IPS DF 4.7 (cell line): ENCODE data around the gene COLGALT1.

Experiments used
- DNase-seq: peaks from one replicate; pipeline ENCODE4 v3.0.0-alpha.2; 2013; ENCODE audit warnings: low spot score; ENCODE audit errors: extremely low read depth

Gene COLGALT1

GRCh38 chr19:17620696-17621095 is 65.2 kb downstream of the COLGALT1 start:
- no peak for DNase-seq

DNA sequence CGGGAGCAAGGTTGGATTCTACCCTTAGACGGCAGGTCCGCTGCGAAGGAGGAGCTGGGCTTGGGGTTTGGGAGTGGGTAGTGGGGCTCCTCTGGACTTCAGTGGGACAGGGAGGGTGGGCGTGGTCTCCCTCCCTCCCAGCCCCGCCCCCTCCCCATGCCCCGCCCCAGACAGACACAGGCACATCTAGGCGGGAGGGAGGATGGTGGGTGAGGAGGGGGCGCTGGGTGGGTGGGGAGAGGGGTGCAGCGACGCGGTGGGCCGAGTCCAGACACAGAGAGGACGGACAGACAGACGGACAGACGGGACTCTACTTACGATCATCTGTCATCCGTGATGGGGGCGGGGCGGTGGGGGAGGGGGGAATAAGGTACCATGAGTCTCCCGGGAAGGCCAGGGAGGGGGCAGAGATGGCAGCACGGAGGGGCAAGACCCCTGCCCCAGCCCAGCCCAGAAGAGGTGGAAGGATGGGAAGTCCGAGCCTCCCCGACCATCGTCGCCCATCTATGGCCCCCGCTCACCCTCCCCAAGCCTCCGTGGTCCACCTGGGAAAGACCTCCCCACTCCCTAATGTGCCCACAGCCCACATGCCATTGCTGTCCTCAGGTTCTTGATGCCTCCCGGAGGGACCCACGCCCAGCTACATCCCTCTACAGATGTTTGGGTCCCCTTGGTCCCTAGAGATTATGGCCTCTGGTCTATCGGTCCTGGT is 67.9 kb downstream of the COLGALT1 start:
- no peak for DNase-seq

GRCh38 chr19:17624314-17624991 is 69.0 kb downstream of the COLGALT1 start:
- no peak for DNase-seq

GRCh38 chr19:17625043-17625442 is 69.6 kb downstream of the COLGALT1 start:
- DNase-seq: no peak

DNA sequence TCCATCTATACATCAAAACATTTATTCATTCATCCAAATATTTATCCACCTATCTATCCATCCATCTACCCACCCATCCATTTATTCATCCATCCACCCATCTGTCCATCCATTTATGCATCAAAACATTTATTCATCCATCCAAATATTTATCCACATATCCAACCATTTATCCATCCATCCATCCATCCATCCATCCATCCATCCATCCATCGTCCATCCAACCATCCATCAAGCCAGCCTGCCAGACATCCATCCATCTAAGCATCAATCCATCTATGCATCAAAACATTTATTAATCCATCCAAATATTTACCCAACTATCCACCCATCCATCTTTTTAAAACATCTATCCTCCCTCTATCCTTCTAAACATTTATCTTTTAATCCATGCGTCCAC is 70.5 kb downstream of the COLGALT1 start:
- no peak for DNase-seq

DNA sequence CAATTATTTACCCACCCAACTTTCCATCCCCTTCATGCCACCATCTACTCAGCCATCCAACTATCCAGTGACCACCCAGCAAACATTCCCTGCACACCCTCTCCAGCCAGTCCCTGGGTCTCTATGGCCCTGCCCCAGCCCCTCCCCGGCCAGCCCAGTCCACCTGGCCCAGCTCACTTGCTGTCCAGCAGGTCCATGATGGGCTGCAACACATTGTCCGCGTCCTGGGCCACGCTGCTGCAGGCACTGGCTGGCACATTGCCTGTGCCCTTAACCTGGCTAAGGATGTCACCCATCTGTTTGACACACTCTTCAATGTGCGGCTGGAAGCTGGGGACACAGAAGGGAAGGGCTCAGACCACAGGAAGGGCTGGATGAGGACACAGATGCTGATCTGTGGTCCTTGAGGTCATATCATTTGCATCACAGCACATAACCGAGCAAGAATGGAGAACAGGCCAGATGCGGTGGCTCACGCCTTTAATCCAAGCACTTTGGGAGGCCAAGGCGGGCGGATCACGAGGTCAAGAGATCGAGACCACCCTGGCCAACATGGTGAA is 71.1 kb downstream of the COLGALT1 start:
- DNase-seq: no peak

DNA sequence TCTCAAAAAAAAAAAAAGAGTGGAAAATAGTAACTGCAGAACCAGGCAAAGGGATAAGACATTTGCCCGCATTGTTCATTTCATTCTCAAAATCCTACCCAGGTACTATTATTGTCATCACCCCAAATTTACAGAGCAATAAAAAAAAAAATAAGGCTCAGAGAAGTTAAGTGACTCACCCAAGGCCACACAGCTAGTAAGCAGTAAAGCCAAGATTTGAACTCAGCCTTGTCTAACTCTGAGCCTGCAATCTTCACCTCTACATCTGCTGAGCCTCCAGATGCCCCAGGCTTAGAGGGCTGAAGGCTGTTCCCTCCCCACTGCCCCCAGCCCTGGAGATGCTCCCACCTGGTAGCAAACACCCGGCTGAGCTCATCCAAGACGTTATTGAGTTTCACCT is 71.7 kb downstream of the COLGALT1 start:
- no peak for DNase-seq

DNA sequence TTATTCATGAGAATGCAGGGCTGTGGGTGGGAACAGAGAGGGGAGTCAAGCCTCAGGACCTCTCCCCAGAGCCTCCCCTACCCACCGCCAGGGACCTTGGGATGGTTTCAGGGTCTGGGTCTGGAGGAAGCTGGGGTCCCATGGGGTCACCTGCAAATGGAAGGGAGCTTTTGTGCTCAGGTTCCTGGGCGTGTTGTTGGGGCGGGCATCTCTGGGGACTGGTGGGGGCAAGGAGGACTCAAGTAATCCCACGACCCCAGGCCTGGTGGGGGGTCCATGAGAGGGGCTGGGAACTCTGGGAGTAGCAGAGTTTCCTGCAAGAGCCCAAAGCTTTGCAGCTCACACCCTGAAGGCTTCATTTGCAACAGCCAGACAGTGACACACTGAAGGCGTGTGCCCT is 72.5 kb downstream of the COLGALT1 start:
- no peak for DNase-seq

DNA sequence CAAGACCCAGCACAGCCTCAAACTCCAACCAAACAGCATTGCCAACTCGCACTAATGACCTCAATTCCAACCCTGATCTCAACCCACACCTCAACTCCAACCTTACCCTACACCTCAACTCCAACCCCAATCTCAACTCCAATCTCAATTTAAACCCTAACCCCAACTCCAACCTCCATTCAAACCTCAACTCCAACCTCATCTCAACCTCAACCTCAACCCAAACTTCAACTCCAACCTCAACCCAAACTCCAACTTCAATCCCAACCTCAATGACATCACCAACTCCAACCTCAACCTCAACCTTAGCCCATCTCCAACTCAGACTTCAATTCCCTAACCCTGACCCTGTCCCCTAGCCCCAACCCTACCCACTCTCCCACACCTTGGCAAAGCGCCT is 74.3 kb downstream of the COLGALT1 start:
- DNase-seq: no peak

- no peak for DNase-seq
Observed at GRCh38 chr19:17632577-17632976, 77.1 kb downstream of the COLGALT1 start.
